GM12878 (cell line): ENCODE data around the gene MED22. TPM values are rescaled to one million over a fixed set of nuclear protein-coding genes. Genes with fewer than 3 reads are reported as not detected.
A peak's percentile ranks its signal among the peaks of the same experiment; 100 is the strongest.

Experiments
- ATAC-seq: fragments of 200-7000 bp; cut with Tn5 transposase; 3 replicates; pipeline ENCODE4 v1.9.1; 2020; ENCODE audit warnings: mild to moderate bottlenecking, moderate library complexity
- BruUV-seq: library from RNA; stranded (reverse); fragments of 400-500 nt; replicated peaks from 2 replicates; lab custom pipeline; 2021; lab: Mats Ljungman, UMichigan
- CTCF ChIA-PET: fragments of 300-600 bp; sonication (Branson Sonifier 250); formaldehyde crosslinking; extraction: SDS; loops from one replicate; lab custom pipeline; 2021; ENCODE audit warnings: inconsistent platforms; lab: Yijun Ruan, JAX
- POLR2A ChIA-PET: fragments of 350-600 bp; formaldehyde crosslinking; extraction: SDS; loops from one replicate; lab custom pipeline; 2021; ENCODE audit warnings: inconsistent platforms; lab: Charles Lee
- RAD21 ChIA-PET: fragments of 300-600 bp; sonication (Branson Sonifier 250); formaldehyde crosslinking; loops from one replicate; lab custom pipeline; 2023; ENCODE audit warnings: antibody characterized with exemption; ENCODE audit not compliant: unreplicated experiment; lab: Charles Lee
- SMC1A ChIA-PET: fragments of 300-600 bp; sonication (Branson Sonifier 250); formaldehyde crosslinking; loops from one replicate; lab custom pipeline; 2023; ENCODE audit not compliant: unreplicated experiment, uncharacterized antibody; lab: Charles Lee
- DNase-seq: peaks from one replicate; pipeline ENCODE4 v3.0.0-alpha.2; 2011; ENCODE audit warnings: low read depth, low spot score
- FAIRE-seq: peaks from 3 replicates; lab custom pipeline; 2011; peaks lifted over from hg19 to GRCh38; lab: Jason Lieb, UNC
- H2AFZ ChIP-seq: 2 replicates; pipeline ENCODE4 v1.6.0; 2011; ENCODE audit warnings: low read depth, low read length, control low read depth; ENCODE audit not compliant: control insufficient read depth
- H3K27ac ChIP-seq: 2 replicates; pipeline ENCODE4 v1.5.1; 2011; ENCODE audit warnings: control low read depth; ENCODE audit not compliant: control insufficient read depth, insufficient read depth
- H3K27me3 ChIP-seq, 2 experiments: replicated peaks in 1 of 2; 2 replicates each; pipeline versions ENCODE4 v1.6.0 to v1.6.1; 2011; ENCODE audit warnings: low read length in 1 of 2; ENCODE audit not compliant: control insufficient read depth in 2 of 2, insufficient read depth in 2 of 2
- H3K36me3 ChIP-seq, 2 experiments: 2 replicates each; pipeline ENCODE4 v1.5.1; 2011; ENCODE audit warnings: low read length in 1 of 2; ENCODE audit not compliant: control insufficient read depth in 2 of 2, insufficient read depth in 2 of 2
- H3K4me1 ChIP-seq: 2 replicates; pipeline ENCODE4 v1.6.1; 2011; ENCODE audit warnings: mild to moderate bottlenecking, low read length, moderate library complexity, mixed read lengths; ENCODE audit not compliant: control insufficient read depth, insufficient read depth
- H3K4me2 ChIP-seq: 2 replicates; pipeline ENCODE4 v1.6.0; 2011; ENCODE audit warnings: control low read depth; ENCODE audit not compliant: control insufficient read depth, insufficient read depth
- H3K4me3 ChIP-seq: fragments of 200-600 bp; sonication (generic); 2 replicates; pipeline ENCODE4 v1.5.1; 2016
- H3K79me2 ChIP-seq: 2 replicates; pipeline ENCODE4 v1.6.0; 2011; ENCODE audit warnings: low read length; ENCODE audit not compliant: control insufficient read depth, insufficient read depth
- H3K9ac ChIP-seq: 2 replicates; pipeline ENCODE4 v1.8.0; 2011; ENCODE audit warnings: low read length, control low read depth, mixed read lengths; ENCODE audit not compliant: control insufficient read depth, insufficient read depth
- H3K9me3 ChIP-seq: replicated peaks from 3 replicates; pipeline ENCODE4 v1.5.1; 2011; ENCODE audit warnings: mild to moderate bottlenecking, low read length; ENCODE audit not compliant: control insufficient read depth, insufficient read depth
- H4K20me1 ChIP-seq: 2 replicates; pipeline ENCODE4 v1.6.0; 2011; ENCODE audit not compliant: control insufficient read depth, insufficient read depth
- BACH1 ChIP-seq: fragments of 450-650 bp; IDR thresholded peaks from 2 replicates; pipeline ENCODE4 v1.6.1; 2017; ENCODE audit warnings: mild to moderate bottlenecking, borderline replicate concordance
- BRCA1 ChIP-seq: IDR thresholded peaks from 2 replicates; pipeline ENCODE4 v1.6.1; 2011; ENCODE audit warnings: low read depth, low read length, improper control_type of control experiment
- CEBPB ChIP-seq, 2 experiments: fragments of 150-350 bp in 1 of 2; IDR thresholded peaks; 2 replicates each; pipeline ENCODE4 v1.6.1; 2012 to 2014; ENCODE audit warnings: low read depth in 2 of 2, low read length in 2 of 2, borderline replicate concordance in 1 of 2, inconsistent platforms in 1 of 2
- CHD1 ChIP-seq: IDR thresholded peaks from 2 replicates; pipeline ENCODE4 v1.6.1; 2012; ENCODE audit warnings: low read depth, low read length, improper control_type of control experiment
- FOS ChIP-seq: IDR thresholded peaks from 3 replicates; pipeline ENCODE4 v1.6.1; 2011; ENCODE audit warnings: borderline replicate concordance; ENCODE audit not compliant: insufficient read length; ENCODE audit errors: extremely low read depth
- IRF4 ChIP-seq: IDR thresholded peaks from 2 replicates; pipeline ENCODE4 v1.6.1; 2011; ENCODE audit warnings: low read depth, low read length
- IRF5 ChIP-seq: fragments of 450-650 bp; IDR thresholded peaks from 2 replicates; pipeline ENCODE4 v1.6.1; 2017; ENCODE audit warnings: borderline replicate concordance
- KAT2A ChIP-seq: conservative IDR thresholded peaks from 2 replicates; pipeline ENCODE4 v1.6.1; 2011; ENCODE audit warnings: low read depth, low read length; ENCODE audit not compliant: control insufficient read depth
- PAX5 ChIP-seq: IDR thresholded peaks from 2 replicates; pipeline ENCODE4 v1.6.1; 2011; ENCODE audit warnings: low read depth, low read length, borderline replicate concordance
- PAX8 ChIP-seq: fragments of 450-650 bp; IDR thresholded peaks from 2 replicates; pipeline ENCODE4 v1.6.1; 2017; ENCODE audit warnings: mild to moderate bottlenecking, moderate library complexity
- PML ChIP-seq: IDR thresholded peaks from 2 replicates; pipeline ENCODE4 v1.6.1; 2012; ENCODE audit warnings: low read length, inconsistent platforms
- RAD51 ChIP-seq: fragments of 450-650 bp; IDR thresholded peaks from 2 replicates; pipeline ENCODE4 v1.6.1; 2016; ENCODE audit warnings: moderate library complexity, mild to moderate bottlenecking, inconsistent platforms
- STAT3 ChIP-seq: IDR thresholded peaks from 2 replicates; pipeline ENCODE4 v1.6.1; 2011; ENCODE audit warnings: low read depth, low read length, improper control_type of control experiment
- SUZ12 ChIP-seq: fragments of 200-600 bp; sonication (generic); IDR thresholded peaks from one replicate; pipeline ENCODE4 v1.6.1; 2018; ENCODE audit warnings: antibody characterized with exemption, mild to moderate bottlenecking; ENCODE audit not compliant: unreplicated experiment
- ZNF207 ChIP-seq: fragments of 450-650 bp; IDR thresholded peaks from 2 replicates; pipeline ENCODE4 v1.6.1; 2014; ENCODE audit warnings: antibody characterized with exemption, mild to moderate bottlenecking, borderline replicate concordance
- ZSCAN29 ChIP-seq: fragments of 450-650 bp; IDR thresholded peaks from 2 replicates; pipeline ENCODE4 v1.6.1; 2017; ENCODE audit warnings: mild to moderate bottlenecking, moderate library complexity
- WGBS: methylation state at CpG from one replicate; pipeline ENCODE4 v1.1.6; 2016; ENCODE audit warnings: low lambda C conversion rate; ENCODE audit not compliant: insufficient replicate concordance, insufficient coverage; ENCODE audit errors: missing lambda C conversion rate; 5-methylcytosine and 5-hydroxymethylcytosine counted together
- in situ Hi-C: fragments of 300-500 bp; cut with MboI; formaldehyde crosslinking; loops from 9 replicates; pipeline ENCODE4 v1.14.3; 2018; ENCODE audit warnings: mixed read lengths
- intact Hi-C: fragments of 100-400 bp; cut with micrococcal nuclease; formaldehyde crosslinking; loops from one replicate; pipeline ENCODE4 v1.14.2; 2022; ENCODE audit not compliant: unreplicated experiment
- polyA plus RNA-seq, 11 experiments: library from polyadenylated mRNA; depleted of rRNA in 4 of 11; unstranded in 6 of 11; stranded (reverse) in 5 of 11; fragments of >200 nt; fragmentation: Nextera tagmentation in 4 of 11; fragmentation: Illumina TruSeq in 1 of 11; extraction: Ambion mirVana in 4 of 11; extraction: Trizol in 1 of 11; gene quantifications; 1 replicate in 1 of 11; 2 replicates in 10 of 11; pipeline versions ENCODE4 v1.2.1 to v1.2.3, GENCODE V29; 2011 to 2016; ENCODE audit warnings: inconsistent platforms in 2 of 11, missing spikeins in 2 of 11, low read depth in 1 of 11
- total RNA-seq, 4 experiments: library from RNA; depleted of rRNA in 3 of 4; stranded (reverse); fragments of >200 nt in 3 of 4; fragmentation: Illumina TruSeq in 1 of 4; extraction: Trizol in 1 of 4; gene quantifications; 2 replicates each; pipeline versions ENCODE4 v1.2.1 to v1.2.3, GENCODE V29; 2013 to 2021
- TF ChIP-seq, protein P1 (sequence below): IDR thresholded peaks from 2 replicates; pipeline ENCODE4 v1.6.1; 2012; ENCODE audit warnings: low read depth, low read length, improper control_type of control experiment
- TF ChIP-seq, protein P2 (sequence below): IDR thresholded peaks from 2 replicates; pipeline ENCODE4 v1.6.1; 2012; ENCODE audit warnings: low read depth, low read length, improper control_type of control experiment
- TF ChIP-seq, protein P3 (sequence below): fragments of 450-650 bp; IDR thresholded peaks from 2 replicates; pipeline ENCODE4 v1.6.1; 2016; ENCODE audit warnings: mild to moderate bottlenecking, moderate library complexity, borderline replicate concordance

Gene MED22
- total and polyA plus RNA-seq, 10 of the 15 experiments (the other 5 are each of a cell fraction or from before 2014, with no cell fraction given), result 1.4 to 42.1 (median 24.6) TPM

GRCh38 chr9:133341369-133342068, 6.4 kb downstream of the MED22 start:
- Histone ChIP-seq H3K4me1 (peaks cover 19% of the 10 kb centered on the region), H2AFZ (no peak overlapping the region), H3K79me2 (peaks cover 8% of the 10 kb centered on the region), H3K4me3 (no peak overlapping the region), H3K27ac (no peak overlapping the region), H3K27me3 (no peaks in the 10 kb centered on the region), H4K20me1 (no peaks in the 10 kb centered on the region), H3K4me2 (no peak overlapping the region), H3K36me3 (peaks cover 10 to 23% of the 10 kb centered on the region in 2 experiments), H3K9me3 (no peaks in the 10 kb centered on the region), H3K9ac (no peak overlapping the region)
- ChIA-PET SMC1A (no interaction called here), CTCF (interaction anchor here (0.6 to 1.6 kb wide), 3 partner anchors 31 to 136 kb away, joined by 3 to 4 read pairs (median 3); no protein-coding TSS in a partner anchor), POLR2A (interaction anchor here (0.8 to 1.0 kb wide), 3 partner anchors 12 to 37 kb away, joined by 3 read pairs; no protein-coding TSS in a partner anchor), RAD21 (no interaction called here)
- ATAC-seq, result peak; percentile 48
- no peak for DNase-seq
- WGBS, result 82% methylated on average over 15 of the region's 15 CpGs
- BruUV-seq, result no TSS peak
- in situ Hi-C loops, result no loop called here
- FAIRE-seq, result no peak
- intact Hi-C loops, result no loop called here
- TF ChIP-seq BRCA1, result no peak
- no peak for TF ChIP-seq IRF5
- no peak for TF ChIP-seq KAT2A
- TF ChIP-seq IRF4, result no peak
- TF ChIP-seq PAX5, result no peak
- no peak for TF ChIP-seq FOS
- no peak for TF ChIP-seq RAD51
- no peak for TF ChIP-seq CEBPB (IDR thresholded peaks at IDR 0.05; ENCODE audit: borderline replicate concordance in 1 of 2, low read depth in 2 of 2, low read length in 2 of 2)
- no peak for TF ChIP-seq PAX8
- no peak for TF ChIP-seq PML
- TF ChIP-seq STAT3, result no peak
- no peak for TF ChIP-seq CHD1
- TF ChIP-seq BACH1, result no peak
- TF ChIP-seq, protein P1, sequence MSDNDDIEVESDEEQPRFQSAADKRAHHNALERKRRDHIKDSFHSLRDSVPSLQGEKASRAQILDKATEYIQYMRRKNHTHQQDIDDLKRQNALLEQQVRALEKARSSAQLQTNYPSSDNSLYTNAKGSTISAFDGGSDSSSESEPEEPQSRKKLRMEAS, result no peak
- TF ChIP-seq ZNF207, result no peak
- TF ChIP-seq, protein P2, sequence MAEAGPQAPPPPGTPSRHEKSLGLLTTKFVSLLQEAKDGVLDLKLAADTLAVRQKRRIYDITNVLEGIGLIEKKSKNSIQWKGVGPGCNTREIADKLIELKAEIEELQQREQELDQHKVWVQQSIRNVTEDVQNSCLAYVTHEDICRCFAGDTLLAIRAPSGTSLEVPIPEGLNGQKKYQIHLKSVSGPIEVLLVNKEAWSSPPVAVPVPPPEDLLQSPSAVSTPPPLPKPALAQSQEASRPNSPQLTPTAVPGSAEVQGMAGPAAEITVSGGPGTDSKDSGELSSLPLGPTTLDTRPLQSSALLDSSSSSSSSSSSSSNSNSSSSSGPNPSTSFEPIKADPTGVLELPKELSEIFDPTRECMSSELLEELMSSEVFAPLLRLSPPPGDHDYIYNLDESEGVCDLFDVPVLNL, result no peak
- TF ChIP-seq SUZ12, result no peak
- TF ChIP-seq ZSCAN29, result no peak
- TF ChIP-seq, protein P3, sequence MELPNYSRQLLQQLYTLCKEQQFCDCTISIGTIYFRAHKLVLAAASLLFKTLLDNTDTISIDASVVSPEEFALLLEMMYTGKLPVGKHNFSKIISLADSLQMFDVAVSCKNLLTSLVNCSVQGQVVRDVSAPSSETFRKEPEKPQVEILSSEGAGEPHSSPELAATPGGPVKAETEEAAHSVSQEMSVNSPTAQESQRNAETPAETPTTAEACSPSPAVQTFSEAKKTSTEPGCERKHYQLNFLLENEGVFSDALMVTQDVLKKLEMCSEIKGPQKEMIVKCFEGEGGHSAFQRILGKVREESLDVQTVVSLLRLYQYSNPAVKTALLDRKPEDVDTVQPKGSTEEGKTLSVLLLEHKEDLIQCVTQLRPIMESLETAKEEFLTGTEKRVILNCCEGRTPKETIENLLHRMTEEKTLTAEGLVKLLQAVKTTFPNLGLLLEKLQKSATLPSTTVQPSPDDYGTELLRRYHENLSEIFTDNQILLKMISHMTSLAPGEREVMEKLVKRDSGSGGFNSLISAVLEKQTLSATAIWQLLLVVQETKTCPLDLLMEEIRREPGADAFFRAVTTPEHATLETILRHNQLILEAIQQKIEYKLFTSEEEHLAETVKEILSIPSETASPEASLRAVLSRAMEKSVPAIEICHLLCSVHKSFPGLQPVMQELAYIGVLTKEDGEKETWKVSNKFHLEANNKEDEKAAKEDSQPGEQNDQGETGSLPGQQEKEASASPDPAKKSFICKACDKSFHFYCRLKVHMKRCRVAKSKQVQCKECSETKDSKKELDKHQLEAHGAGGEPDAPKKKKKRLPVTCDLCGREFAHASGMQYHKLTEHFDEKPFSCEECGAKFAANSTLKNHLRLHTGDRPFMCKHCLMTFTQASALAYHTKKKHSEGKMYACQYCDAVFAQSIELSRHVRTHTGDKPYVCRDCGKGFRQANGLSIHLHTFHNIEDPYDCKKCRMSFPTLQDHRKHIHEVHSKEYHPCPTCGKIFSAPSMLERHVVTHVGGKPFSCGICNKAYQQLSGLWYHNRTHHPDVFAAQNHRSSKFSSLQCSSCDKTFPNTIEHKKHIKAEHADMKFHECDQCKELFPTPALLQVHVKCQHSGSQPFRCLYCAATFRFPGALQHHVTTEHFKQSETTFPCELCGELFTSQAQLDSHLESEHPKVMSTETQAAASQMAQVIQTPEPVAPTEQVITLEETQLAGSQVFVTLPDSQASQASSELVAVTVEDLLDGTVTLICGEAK, result no peak
